Measurements from ENCODE around the gene SEMA6D. TPM values are rescaled to one million over a fixed set of nuclear protein-coding genes. Genes with fewer than 3 reads are reported as not detected.

Gene SEMA6D
- total RNA-seq, 4 donors from 2014 or later: 12.4 to 120 (median 105) TPM

DNA sequence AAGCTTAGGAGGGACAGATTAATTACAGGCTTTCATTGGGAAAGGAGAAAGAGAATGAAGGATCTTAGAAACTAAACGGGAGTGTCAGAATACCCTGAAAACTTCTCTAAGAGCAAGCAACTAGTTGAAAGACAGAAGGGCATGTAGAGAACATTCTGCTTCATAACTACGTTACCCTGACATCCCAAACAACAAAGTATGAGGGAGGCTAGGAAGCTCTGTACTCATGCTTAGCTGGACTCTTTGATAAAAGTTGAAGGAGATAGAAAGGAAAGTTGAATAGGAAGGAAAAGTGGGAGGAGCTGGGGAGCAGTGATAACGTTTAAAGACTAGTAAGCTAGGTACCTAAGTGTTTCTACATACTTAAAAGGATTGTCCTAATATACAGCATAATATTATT is 64.2 kb downstream of the SEMA6D start:
- no peaks in the 10 kb centered on the region for H3K36me3 ChIP-seq
- no peaks in the 10 kb centered on the region for H3K9me3 ChIP-seq
- no peaks in the 10 kb centered on the region for H3K27me3 ChIP-seq
- no peak for DNase-seq
- TF ChIP-seq POLR2A (IDR thresholded peaks at IDR 0.05): no peak
- TF ChIP-seq, protein P1, sequence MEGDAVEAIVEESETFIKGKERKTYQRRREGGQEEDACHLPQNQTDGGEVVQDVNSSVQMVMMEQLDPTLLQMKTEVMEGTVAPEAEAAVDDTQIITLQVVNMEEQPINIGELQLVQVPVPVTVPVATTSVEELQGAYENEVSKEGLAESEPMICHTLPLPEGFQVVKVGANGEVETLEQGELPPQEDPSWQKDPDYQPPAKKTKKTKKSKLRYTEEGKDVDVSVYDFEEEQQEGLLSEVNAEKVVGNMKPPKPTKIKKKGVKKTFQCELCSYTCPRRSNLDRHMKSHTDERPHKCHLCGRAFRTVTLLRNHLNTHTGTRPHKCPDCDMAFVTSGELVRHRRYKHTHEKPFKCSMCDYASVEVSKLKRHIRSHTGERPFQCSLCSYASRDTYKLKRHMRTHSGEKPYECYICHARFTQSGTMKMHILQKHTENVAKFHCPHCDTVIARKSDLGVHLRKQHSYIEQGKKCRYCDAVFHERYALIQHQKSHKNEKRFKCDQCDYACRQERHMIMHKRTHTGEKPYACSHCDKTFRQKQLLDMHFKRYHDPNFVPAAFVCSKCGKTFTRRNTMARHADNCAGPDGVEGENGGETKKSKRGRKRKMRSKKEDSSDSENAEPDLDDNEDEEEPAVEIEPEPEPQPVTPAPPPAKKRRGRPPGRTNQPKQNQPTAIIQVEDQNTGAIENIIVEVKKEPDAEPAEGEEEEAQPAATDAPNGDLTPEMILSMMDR (IDR thresholded peaks at IDR 0.05): no peak
- no peak overlapping the region for H3K4me3 ChIP-seq
- H3K4me1 ChIP-seq: no peaks in the 10 kb centered on the region
- no peak overlapping the region for H3K27ac ChIP-seq

DNA sequence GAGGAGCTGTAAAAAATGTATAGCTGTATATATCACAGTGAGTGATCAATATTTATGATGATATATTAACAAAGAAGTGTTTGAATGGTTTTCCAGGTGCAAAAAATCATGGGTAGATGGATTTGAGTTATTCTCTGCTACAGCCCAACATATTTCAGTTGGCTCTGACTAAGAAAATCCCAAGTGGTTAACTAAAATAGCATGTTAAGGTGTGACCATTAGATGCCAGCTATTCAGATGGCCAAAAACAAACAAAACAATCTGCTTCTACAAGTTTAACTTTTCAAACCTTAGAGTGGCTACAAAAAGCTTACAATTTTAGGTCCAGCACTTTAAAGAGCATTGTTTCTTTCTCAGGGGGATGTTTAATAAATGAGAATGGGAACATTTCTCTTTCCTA is 67.5 kb downstream of the SEMA6D start:
- no peaks in the 10 kb centered on the region for H3K36me3 ChIP-seq
- no peak for DNase-seq
- no peak for TF ChIP-seq POLR2A (IDR thresholded peaks at IDR 0.05)
- TF ChIP-seq, protein P1 (IDR thresholded peaks at IDR 0.05): no peak
- H3K27ac ChIP-seq: no peak overlapping the region
- no peaks in the 10 kb centered on the region for H3K27me3 ChIP-seq
- H3K4me3 ChIP-seq: no peak overlapping the region
- H3K4me1 ChIP-seq: no peaks in the 10 kb centered on the region
- no peaks in the 10 kb centered on the region for H3K9me3 ChIP-seq

DNA sequence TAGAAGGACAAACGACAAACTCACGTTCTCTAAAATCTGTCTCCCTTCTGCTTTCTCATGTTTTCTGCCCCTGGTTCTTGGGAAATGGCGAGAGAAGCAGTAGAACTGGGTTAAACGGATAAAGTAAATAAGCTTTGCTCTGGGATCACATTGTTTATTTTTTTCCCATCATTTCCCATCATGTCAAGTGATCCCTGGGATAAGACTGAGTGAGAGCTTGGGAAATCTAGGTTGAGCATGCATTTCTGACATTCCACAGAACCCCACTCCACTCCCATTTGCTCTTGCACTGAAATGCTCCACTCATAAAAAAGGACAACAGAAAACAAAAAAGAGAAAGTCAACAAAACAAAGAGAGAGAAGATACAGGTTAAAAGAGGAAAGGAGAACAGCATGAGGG is 69.1 kb downstream of the SEMA6D start:
- H3K27ac ChIP-seq: peak overlapping the region in 1 of 4 donors; percentile 23
- no peaks in the 10 kb centered on the region for H3K9me3 ChIP-seq
- H3K36me3 ChIP-seq: no peaks in the 10 kb centered on the region
- no peaks in the 10 kb centered on the region for H3K27me3 ChIP-seq
- no peak overlapping the region for H3K4me3 ChIP-seq
- TF ChIP-seq, protein P1 (IDR thresholded peaks at IDR 0.05): no peak
- no peak for TF ChIP-seq POLR2A (IDR thresholded peaks at IDR 0.05)
- DNase-seq: no peak
- no peaks in the 10 kb centered on the region for H3K4me1 ChIP-seq

DNA sequence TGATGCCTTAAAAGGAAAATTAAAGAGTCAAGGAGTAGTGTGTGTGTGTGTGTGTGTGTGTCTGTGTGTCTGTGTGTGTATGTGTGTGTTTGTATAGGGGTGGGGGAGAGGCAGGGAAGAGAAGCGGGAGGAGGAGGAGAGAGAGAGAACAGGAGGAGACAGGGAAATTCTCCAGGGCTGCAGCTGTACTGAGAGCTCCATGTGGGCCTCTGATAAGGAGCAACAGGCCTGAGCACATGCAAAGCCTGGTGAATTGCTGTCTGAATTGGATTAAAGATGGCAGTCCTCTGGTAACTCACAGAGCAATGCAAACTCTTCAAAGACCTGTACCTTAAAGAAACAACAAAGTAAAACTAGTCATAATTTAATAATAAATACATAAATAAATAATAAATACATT is 70.6 kb downstream of the SEMA6D start:
- Histone ChIP-seq H3K27ac (no peak overlapping the region), H3K4me3 (no peak overlapping the region), H3K27me3 (no peaks in the 10 kb centered on the region), H3K36me3 (no peaks in the 10 kb centered on the region), H3K9me3 (no peaks in the 10 kb centered on the region), H3K4me1 (no peaks in the 10 kb centered on the region)
- DNase-seq: no peak
- TF ChIP-seq, protein P1 (IDR thresholded peaks at IDR 0.05): no peak
- no peak for TF ChIP-seq POLR2A (IDR thresholded peaks at IDR 0.05)

DNA sequence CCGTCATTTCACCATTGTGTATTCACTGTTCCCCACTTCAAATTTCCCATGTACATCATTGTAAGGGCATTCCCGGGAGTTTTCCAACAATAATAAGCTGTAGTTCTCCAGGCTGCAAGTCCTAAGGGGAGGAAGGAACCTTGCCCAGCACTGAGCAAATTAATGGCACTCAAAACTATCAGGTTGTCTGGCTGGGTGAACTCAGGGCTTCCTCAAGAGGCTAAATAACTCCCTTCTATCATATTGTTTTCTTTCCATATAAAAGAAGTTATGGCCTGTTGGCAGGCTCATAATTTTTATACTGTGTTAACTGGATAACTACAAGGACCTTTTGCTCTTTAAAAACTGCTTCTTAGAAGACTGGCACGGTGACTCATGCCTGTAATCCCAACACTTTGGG is 71.4 kb downstream of the SEMA6D start:
- Histone ChIP-seq H3K27me3 (no peaks in the 10 kb centered on the region), H3K9me3 (no peaks in the 10 kb centered on the region), H3K27ac (no peak overlapping the region), H3K4me1 (no peaks in the 10 kb centered on the region), H3K4me3 (no peak overlapping the region), H3K36me3 (no peaks in the 10 kb centered on the region)
- no peak for DNase-seq
- TF ChIP-seq, protein P1 (IDR thresholded peaks at IDR 0.05): no peak
- no peak for TF ChIP-seq POLR2A (IDR thresholded peaks at IDR 0.05)

DNA sequence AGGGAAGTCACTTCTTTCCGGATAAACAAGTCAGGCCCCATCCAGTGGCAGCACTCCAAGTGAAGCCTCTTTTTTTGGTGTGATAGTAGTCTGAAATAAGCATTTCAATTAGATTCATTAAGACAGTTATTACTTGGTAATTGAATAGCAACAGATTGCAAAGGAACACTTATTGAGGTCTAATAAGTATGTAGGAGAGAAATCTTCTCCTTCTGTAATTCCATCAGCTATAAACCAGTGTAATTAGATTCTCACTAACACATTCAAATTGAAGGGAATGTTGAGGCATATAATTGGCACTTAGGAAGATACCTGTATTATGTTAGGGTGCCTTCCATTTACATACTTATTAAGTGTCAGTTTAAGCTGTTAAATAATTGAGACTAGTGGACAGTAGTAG is 73.9 kb downstream of the SEMA6D start:
- no peak for TF ChIP-seq POLR2A (IDR thresholded peaks at IDR 0.05)
- TF ChIP-seq, protein P1 (IDR thresholded peaks at IDR 0.05): no peak
- H3K4me1 ChIP-seq: no peaks in the 10 kb centered on the region
- no peaks in the 10 kb centered on the region for H3K36me3 ChIP-seq
- H3K27me3 ChIP-seq: no peaks in the 10 kb centered on the region
- H3K27ac ChIP-seq: no peak overlapping the region
- no peak for DNase-seq
- no peaks in the 10 kb centered on the region for H3K9me3 ChIP-seq
- no peak overlapping the region for H3K4me3 ChIP-seq

Measured in Peyer's patch (tissue), 4 donors.